ENCODE results near the gene CATSPERD. TPM values are rescaled to one million over a fixed set of nuclear protein-coding genes. Genes with fewer than 3 reads are reported as not detected.

CATSPERD gene
- polyA plus RNA-seq, 1 donor (not counting 4 experiments of a cell fraction or from before 2014, with no cell fraction given): not detected

DNA sequence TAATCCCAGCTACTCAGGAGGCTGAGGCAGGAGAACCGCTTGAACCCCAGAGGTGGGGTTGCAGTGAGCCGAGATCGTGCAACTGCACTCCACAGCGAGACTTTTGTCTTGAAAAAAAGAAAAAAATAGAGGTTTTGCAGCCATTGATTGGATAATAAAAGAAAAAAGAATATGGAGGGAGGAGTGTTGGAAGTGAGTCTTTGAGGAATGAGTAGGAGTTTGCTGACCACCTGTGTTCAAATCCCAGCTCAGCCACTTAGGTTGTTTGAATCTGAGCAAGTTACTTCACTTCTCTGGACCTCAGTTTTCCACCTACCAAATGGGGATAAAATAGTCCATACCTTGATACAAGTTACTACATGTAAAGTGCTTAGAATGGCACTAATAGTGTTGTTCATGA lies 90.7 kb downstream of the CATSPERD start:
- no peaks in the 10 kb centered on the region for H3K79me2 ChIP-seq (ENCODE audit: control insufficient read depth, insufficient read depth, low read length)
- H3K27ac ChIP-seq (ENCODE audit: control insufficient read depth, insufficient read depth, low read length): no peak overlapping the region
- H2AFZ ChIP-seq (ENCODE audit: control insufficient read depth, low read length): no peak overlapping the region
- no peak overlapping the region for H3K9ac ChIP-seq (ENCODE audit: control insufficient read depth, extremely low read depth, insufficient read depth, low read length)
- no peak overlapping the region for H3K4me2 ChIP-seq (ENCODE audit: control insufficient read depth, extremely low read depth, insufficient read depth, low read depth, low read length)
- peaks cover 24% of the 10 kb centered on the region for H3K27me3 ChIP-seq (ENCODE audit: control insufficient read depth, extremely low read depth, insufficient read depth, low read length)
- no peaks in the 10 kb centered on the region for H3K9me3 ChIP-seq (ENCODE audit: control insufficient read depth, low read depth, low read length)
- dilution Hi-C loops (cut with MboI; ENCODE audit: extremely low pct_ligation_motif_present, low sequenced_read_pairs): no loop called here
- H4K20me1 ChIP-seq (ENCODE audit: control insufficient read depth, extremely low read depth, insufficient read depth, low read length): peaks cover 2% of the 10 kb centered on the region
- FAIRE-seq: no peak
- DNase-seq (ENCODE audit: low read depth, low spot score): no peak
- no peaks in the 10 kb centered on the region for H3K9me1 ChIP-seq (ENCODE audit: control insufficient read depth, extremely low read depth, insufficient read depth, low read length)
- TF ChIP-seq EZH2 (IDR thresholded peaks at IDR 0.05; ENCODE audit: low read length): no peak
- TF ChIP-seq, protein P1, sequence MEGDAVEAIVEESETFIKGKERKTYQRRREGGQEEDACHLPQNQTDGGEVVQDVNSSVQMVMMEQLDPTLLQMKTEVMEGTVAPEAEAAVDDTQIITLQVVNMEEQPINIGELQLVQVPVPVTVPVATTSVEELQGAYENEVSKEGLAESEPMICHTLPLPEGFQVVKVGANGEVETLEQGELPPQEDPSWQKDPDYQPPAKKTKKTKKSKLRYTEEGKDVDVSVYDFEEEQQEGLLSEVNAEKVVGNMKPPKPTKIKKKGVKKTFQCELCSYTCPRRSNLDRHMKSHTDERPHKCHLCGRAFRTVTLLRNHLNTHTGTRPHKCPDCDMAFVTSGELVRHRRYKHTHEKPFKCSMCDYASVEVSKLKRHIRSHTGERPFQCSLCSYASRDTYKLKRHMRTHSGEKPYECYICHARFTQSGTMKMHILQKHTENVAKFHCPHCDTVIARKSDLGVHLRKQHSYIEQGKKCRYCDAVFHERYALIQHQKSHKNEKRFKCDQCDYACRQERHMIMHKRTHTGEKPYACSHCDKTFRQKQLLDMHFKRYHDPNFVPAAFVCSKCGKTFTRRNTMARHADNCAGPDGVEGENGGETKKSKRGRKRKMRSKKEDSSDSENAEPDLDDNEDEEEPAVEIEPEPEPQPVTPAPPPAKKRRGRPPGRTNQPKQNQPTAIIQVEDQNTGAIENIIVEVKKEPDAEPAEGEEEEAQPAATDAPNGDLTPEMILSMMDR (optimal IDR thresholded peaks at IDR 0.05 in 1 of 3, IDR thresholded peaks at IDR 0.05 in 1 of 3, conservative IDR thresholded peaks at IDR 0.05 in 1 of 3; ENCODE audit: extremely low read depth in 1 of 3, insufficient read depth in 2 of 3, low read length in 3 of 3): no peak
- H3K36me3 ChIP-seq (ENCODE audit: control insufficient read depth in 2 of 2, extremely low read depth in 1 of 2, insufficient read depth in 2 of 2, low read length in 2 of 2): no peaks in the 10 kb centered on the region
- H3K4me3 ChIP-seq (ENCODE audit: control insufficient read depth in 2 of 3, extremely low read depth in 1 of 3, insufficient read depth in 2 of 3, low read depth in 1 of 3, low read length in 3 of 3): no peak overlapping the region
- no peaks in the 10 kb centered on the region for H3K4me1 ChIP-seq (ENCODE audit: control insufficient read depth, extremely low read depth, insufficient read depth, low read length)

DNA sequence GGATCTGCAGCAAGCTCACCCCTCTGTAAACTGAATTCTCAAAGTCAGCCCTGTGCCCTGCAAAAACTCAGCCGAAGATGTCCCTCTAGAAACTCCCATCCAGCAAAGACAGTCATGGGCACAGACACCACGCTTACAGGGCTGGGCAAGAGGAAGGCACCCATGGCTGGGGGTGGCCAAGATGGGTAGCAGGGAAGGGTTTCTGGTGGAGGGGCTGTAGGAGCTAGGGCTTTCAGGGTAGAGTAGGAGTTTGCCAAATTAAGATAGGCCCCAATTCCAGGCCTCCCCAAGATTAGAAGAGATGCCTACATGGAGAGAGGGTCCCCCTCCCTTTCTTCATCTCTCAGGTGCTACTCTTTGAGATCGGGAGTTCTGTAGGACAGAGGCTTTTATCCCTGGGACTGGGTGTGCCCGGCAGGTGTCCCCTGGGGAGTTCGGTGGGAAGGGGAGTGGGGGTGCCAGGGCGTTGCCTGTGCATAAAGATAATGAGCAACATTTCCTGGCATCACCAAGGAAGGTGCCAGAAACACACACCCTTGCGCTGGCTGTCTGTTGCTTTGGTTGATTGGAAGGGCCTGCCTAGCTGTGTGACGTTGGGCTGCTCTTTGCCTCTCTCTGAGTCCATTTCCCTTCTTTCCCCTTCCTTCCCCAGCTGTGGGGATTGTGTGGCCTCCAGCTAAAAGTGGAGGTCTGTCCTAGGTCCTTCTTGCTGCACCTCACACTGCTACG lies 93.8 kb downstream of the CATSPERD start:
- no peaks in the 10 kb centered on the region for H3K4me1 ChIP-seq (ENCODE audit: control insufficient read depth, extremely low read depth, insufficient read depth, low read length)
- no peak overlapping the region for H3K4me2 ChIP-seq (ENCODE audit: control insufficient read depth, extremely low read depth, insufficient read depth, low read depth, low read length)
- H3K9me1 ChIP-seq (ENCODE audit: control insufficient read depth, extremely low read depth, insufficient read depth, low read length): no peaks in the 10 kb centered on the region
- H3K9ac ChIP-seq (ENCODE audit: control insufficient read depth, extremely low read depth, insufficient read depth, low read length): no peak overlapping the region
- H3K9me3 ChIP-seq (ENCODE audit: control insufficient read depth, low read depth, low read length): no peaks in the 10 kb centered on the region
- H3K79me2 ChIP-seq (ENCODE audit: control insufficient read depth, insufficient read depth, low read length): no peaks in the 10 kb centered on the region
- TF ChIP-seq EZH2 (IDR thresholded peaks at IDR 0.05; ENCODE audit: low read length): no peak
- TF ChIP-seq, protein P1 (optimal IDR thresholded peaks at IDR 0.05 in 1 of 3, IDR thresholded peaks at IDR 0.05 in 1 of 3, conservative IDR thresholded peaks at IDR 0.05 in 1 of 3; ENCODE audit: extremely low read depth in 1 of 3, insufficient read depth in 2 of 3, low read length in 3 of 3): no peak
- FAIRE-seq: no peak
- no peaks in the 10 kb centered on the region for H3K36me3 ChIP-seq (ENCODE audit: control insufficient read depth in 2 of 2, extremely low read depth in 1 of 2, insufficient read depth in 2 of 2, low read length in 2 of 2)
- peaks cover 16% of the 10 kb centered on the region for H3K27me3 ChIP-seq (ENCODE audit: control insufficient read depth, extremely low read depth, insufficient read depth, low read length)
- H3K4me3 ChIP-seq (ENCODE audit: control insufficient read depth in 2 of 3, extremely low read depth in 1 of 3, insufficient read depth in 2 of 3, low read depth in 1 of 3, low read length in 3 of 3): no peak overlapping the region
- no peak for DNase-seq (ENCODE audit: low read depth, low spot score)
- H2AFZ ChIP-seq (ENCODE audit: control insufficient read depth, low read length): no peak overlapping the region
- H4K20me1 ChIP-seq (ENCODE audit: control insufficient read depth, extremely low read depth, insufficient read depth, low read length): no peaks in the 10 kb centered on the region
- dilution Hi-C loops (cut with MboI; ENCODE audit: extremely low pct_ligation_motif_present, low sequenced_read_pairs): no loop called here
- H3K27ac ChIP-seq (ENCODE audit: control insufficient read depth, insufficient read depth, low read length): no peak overlapping the region
